ENCODE data around the gene DRAP1. TPM values are rescaled to one million over a fixed set of nuclear protein-coding genes. Genes with fewer than 3 reads are reported as not detected.

Gene DRAP1
- total and polyA plus RNA-seq, 9 donors = 73.4 to 105 (median 93.3) TPM

GRCh38 chr11:65873318-65874156, 45.7 kb upstream of the DRAP1 start:
- WGBS (ENCODE audit: insufficient coverage) = under 1% methylated on average over 34 of the region's 54 CpGs

DNA sequence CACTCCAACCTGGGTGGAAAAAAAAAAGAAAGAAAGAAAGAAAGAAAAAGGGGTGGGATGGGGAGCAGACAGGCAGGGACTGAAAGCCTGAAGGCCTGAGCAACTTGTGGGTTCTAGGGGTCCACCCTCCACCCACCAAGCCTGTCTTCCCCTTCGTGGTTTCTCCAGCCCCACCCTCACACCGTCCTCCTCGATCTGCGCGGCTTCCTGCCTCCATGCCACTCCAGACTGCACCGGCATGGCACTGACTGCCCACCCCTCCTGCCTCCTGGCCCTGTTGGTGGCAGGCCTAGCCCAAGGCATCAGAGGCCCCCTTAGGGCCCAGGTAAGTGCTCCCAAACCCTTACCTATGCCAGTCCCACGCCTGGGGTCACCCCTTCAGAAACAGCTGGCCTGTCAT, 39.6 kb upstream of the DRAP1 start, which contains the start of gene CTSW:
CTSW (plus strand) TSS at position 221 of the 400 bp plus-strand sequence; CDS start at position 239, 18 bp downstream.
- 80% methylated on average over 5 of the region's 7 CpGs for WGBS (ENCODE audit: insufficient coverage)
- Histone ChIP-seq H3K4me3 (ENCODE audit: low read length) (no peak within 1 kb of the TSS), H3K27me3 (ENCODE audit: control insufficient read depth, insufficient read depth, low read length) (no peaks in the 10 kb centered on the region), H3K4me1 (ENCODE audit: control insufficient read depth, insufficient read depth, low read length) (peaks cover 4% of the 10 kb centered on the region), H3K36me3 (ENCODE audit: control insufficient read depth, insufficient read depth, low read length) (peaks cover 25% of the 10 kb centered on the region), H3K9me3 (replicated peaks; ENCODE audit: control insufficient read depth, low read depth, low read length) (no peaks in the 10 kb centered on the region), H3K27ac (ENCODE audit: low read length) (no peak within 1 kb of the TSS)
- no peak for DNase-seq

More at GRCh38 chr11:65873318-65874156, 45.7 kb upstream of the DRAP1 start:
- peak; percentile 96 for DNase-seq
- H3K27ac ChIP-seq (ENCODE audit: low read length) = peak overlapping the region; percentile 93
- H3K36me3 ChIP-seq (ENCODE audit: control insufficient read depth, insufficient read depth, low read length) = peaks cover 28% of the 10 kb centered on the region
- H3K27me3 ChIP-seq (ENCODE audit: control insufficient read depth, insufficient read depth, low read length) = no peaks in the 10 kb centered on the region
- no peaks in the 10 kb centered on the region for H3K9me3 ChIP-seq (replicated peaks; ENCODE audit: control insufficient read depth, low read depth, low read length)
- H3K4me3 ChIP-seq (ENCODE audit: low read length) = peak overlapping the region; percentile 60
- H3K4me1 ChIP-seq (ENCODE audit: control insufficient read depth, insufficient read depth, low read length) = peaks cover 33% of the 10 kb centered on the region

- peaks cover 29% of the 10 kb centered on the region for H3K36me3 ChIP-seq (ENCODE audit: control insufficient read depth, insufficient read depth, low read length)
- H3K27me3 ChIP-seq (ENCODE audit: control insufficient read depth, insufficient read depth, low read length) = no peaks in the 10 kb centered on the region
- 72% methylated on average over 6 of the region's 7 CpGs for WGBS (ENCODE audit: insufficient coverage)
- H3K9me3 ChIP-seq (replicated peaks; ENCODE audit: control insufficient read depth, low read depth, low read length) = no peaks in the 10 kb centered on the region
- no peak overlapping the region for H3K4me3 ChIP-seq (ENCODE audit: low read length)
- H3K27ac ChIP-seq (ENCODE audit: low read length) = no peak overlapping the region
- peaks cover 6% of the 10 kb centered on the region for H3K4me1 ChIP-seq (ENCODE audit: control insufficient read depth, insufficient read depth, low read length)
- no peak for DNase-seq
These were observed 39.2 kb upstream of the DRAP1 start for GRCh38 chr11:65880027-65880426.

- Histone ChIP-seq H3K27ac (ENCODE audit: low read length) (no peak overlapping the region), H3K4me3 (ENCODE audit: low read length) (no peak overlapping the region), H3K9me3 (replicated peaks; ENCODE audit: control insufficient read depth, low read depth, low read length) (no peaks in the 10 kb centered on the region), H3K36me3 (ENCODE audit: control insufficient read depth, insufficient read depth, low read length) (peaks cover 38% of the 10 kb centered on the region), H3K4me1 (ENCODE audit: control insufficient read depth, insufficient read depth, low read length) (peaks cover 6% of the 10 kb centered on the region), H3K27me3 (ENCODE audit: control insufficient read depth, insufficient read depth, low read length) (no peaks in the 10 kb centered on the region)
- WGBS (ENCODE audit: insufficient coverage) = 81% methylated on average over 4 of the region's 7 CpGs
- no peak for DNase-seq
These were observed 38.3 kb upstream of the DRAP1 start for GRCh38 chr11:65880844-65881421.

DNA sequence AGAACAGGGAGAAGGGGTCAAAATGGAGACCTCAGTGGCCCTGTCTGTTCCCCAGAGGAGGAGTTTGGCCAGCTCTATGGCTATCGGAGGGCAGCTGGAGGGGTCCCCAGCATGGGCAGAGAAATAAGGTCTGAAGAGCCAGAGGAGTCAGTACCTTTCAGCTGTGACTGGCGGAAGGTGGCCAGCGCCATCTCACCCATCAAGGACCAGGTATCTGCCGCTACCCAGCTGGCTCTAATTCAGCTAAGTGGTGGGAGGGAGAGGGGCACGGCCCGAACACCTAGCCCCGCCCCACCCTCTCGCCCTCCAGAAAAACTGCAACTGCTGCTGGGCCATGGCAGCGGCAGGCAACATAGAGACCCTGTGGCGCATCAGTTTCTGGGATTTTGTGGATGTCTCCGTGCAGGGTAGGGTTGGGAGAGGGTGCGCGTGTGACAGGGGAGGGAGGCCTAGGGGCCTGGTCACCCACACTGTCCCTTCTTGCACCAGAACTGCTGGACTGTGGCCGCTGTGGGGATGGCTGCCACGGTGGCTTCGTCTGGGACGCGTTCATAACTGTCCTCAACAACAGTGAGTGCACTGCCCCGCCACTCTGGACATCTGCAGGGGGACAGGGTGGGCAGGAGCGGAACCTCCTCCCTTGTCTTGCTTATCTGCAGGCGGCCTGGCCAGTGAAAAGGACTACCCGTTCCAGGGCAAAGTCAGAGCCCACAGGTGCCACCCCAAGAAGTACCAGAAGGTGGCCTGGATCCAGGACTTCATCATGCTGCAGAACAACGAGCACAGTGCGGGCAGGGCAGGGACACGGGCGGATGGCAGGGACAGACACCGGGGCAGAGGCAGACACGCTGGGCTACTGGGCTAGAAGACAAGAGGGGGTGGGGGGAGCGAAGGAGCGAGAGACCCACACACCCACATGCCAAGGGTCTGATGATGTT, 36.8 kb upstream of the DRAP1 start:
- H3K4me1 ChIP-seq (ENCODE audit: control insufficient read depth, insufficient read depth, low read length) = peaks cover 8% of the 10 kb centered on the region
- no peak overlapping the region for H3K4me3 ChIP-seq (ENCODE audit: low read length)
- H3K27me3 ChIP-seq (ENCODE audit: control insufficient read depth, insufficient read depth, low read length) = no peaks in the 10 kb centered on the region
- 93% methylated on average over 20 of the region's 30 CpGs for WGBS (ENCODE audit: insufficient coverage)
- no peak overlapping the region for H3K27ac ChIP-seq (ENCODE audit: low read length)
- DNase-seq = no peak
- H3K36me3 ChIP-seq (ENCODE audit: control insufficient read depth, insufficient read depth, low read length) = peaks cover 48% of the 10 kb centered on the region
- no peaks in the 10 kb centered on the region for H3K9me3 ChIP-seq (replicated peaks; ENCODE audit: control insufficient read depth, low read depth, low read length)

DNA sequence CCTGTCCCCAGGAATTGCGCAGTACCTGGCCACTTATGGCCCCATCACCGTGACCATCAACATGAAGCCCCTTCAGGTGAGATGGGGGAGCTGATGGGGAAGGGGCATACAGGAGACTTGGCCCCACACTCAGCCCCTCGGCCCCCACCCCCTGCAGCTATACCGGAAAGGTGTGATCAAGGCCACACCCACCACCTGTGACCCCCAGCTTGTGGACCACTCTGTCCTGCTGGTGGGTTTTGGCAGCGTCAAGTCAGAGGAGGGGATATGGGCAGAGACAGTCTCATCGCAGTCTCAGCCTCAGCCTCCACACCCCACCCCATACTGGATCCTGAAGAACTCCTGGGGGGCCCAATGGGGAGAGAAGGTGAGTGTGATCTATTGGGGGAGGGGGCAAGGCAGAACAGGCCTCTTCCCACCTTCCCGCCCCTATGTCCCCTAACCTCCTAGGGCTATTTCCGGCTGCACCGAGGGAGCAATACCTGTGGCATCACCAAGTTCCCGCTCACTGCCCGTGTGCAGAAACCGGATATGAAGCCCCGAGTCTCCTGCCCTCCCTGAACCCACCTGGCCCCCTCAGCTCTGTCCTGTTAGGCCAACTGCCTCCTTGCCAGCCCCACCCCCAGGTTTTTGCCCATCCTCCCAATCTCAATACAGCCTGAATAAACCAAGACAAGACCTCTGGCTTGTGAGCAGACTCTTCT, 36.0 kb upstream of the DRAP1 start:
- no peak overlapping the region for H3K27ac ChIP-seq (ENCODE audit: low read length)
- 85% methylated on average over 7 of the region's 13 CpGs for WGBS (ENCODE audit: insufficient coverage)
- H3K4me1 ChIP-seq (ENCODE audit: control insufficient read depth, insufficient read depth, low read length) = peaks cover 14% of the 10 kb centered on the region
- DNase-seq = peak; percentile 10
- H3K27me3 ChIP-seq (ENCODE audit: control insufficient read depth, insufficient read depth, low read length) = no peaks in the 10 kb centered on the region
- H3K36me3 ChIP-seq (ENCODE audit: control insufficient read depth, insufficient read depth, low read length) = peaks cover 48% of the 10 kb centered on the region
- no peak overlapping the region for H3K4me3 ChIP-seq (ENCODE audit: low read length)
- H3K9me3 ChIP-seq (replicated peaks; ENCODE audit: control insufficient read depth, low read depth, low read length) = no peaks in the 10 kb centered on the region

GRCh38 chr11:65883786-65884715, 35.2 kb upstream of the DRAP1 start:
- Histone ChIP-seq H3K4me3 (ENCODE audit: low read length) (no peak overlapping the region), H3K36me3 (ENCODE audit: control insufficient read depth, insufficient read depth, low read length) (peaks cover 48% of the 10 kb centered on the region), H3K9me3 (replicated peaks; ENCODE audit: control insufficient read depth, low read depth, low read length) (no peaks in the 10 kb centered on the region), H3K4me1 (ENCODE audit: control insufficient read depth, insufficient read depth, low read length) (peaks cover 19% of the 10 kb centered on the region), H3K27ac (ENCODE audit: low read length) (no peak overlapping the region), H3K27me3 (ENCODE audit: control insufficient read depth, insufficient read depth, low read length) (no peaks in the 10 kb centered on the region)
- 84% methylated on average over 22 of the region's 28 CpGs for WGBS (ENCODE audit: insufficient coverage)
- no peak for DNase-seq

DNA sequence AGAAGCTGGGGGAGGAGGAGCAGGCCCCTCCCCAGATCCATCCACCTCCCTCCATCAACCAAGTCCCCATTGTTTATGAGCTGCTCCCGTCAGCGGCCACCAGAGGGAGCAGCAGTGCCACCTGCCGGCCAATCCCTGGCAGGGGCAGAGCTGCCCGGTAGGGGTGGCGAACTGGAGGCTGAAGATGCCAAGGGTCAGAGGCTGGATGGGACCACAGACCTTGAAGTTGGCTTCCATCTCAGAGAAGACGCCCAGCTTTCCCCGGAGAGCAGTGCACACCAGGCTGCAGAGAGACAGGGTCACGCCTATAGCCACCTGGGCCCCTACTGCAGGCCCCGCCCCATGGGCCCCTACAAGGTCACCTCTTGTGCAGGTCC, 34.5 kb upstream of the DRAP1 start:
- Histone ChIP-seq H3K36me3 (ENCODE audit: control insufficient read depth, insufficient read depth, low read length) (peaks cover 48% of the 10 kb centered on the region), H3K4me3 (ENCODE audit: low read length) (no peak overlapping the region), H3K27ac (ENCODE audit: low read length) (no peak overlapping the region), H3K9me3 (replicated peaks; ENCODE audit: control insufficient read depth, low read depth, low read length) (no peaks in the 10 kb centered on the region), H3K4me1 (ENCODE audit: control insufficient read depth, insufficient read depth, low read length) (peaks cover 26% of the 10 kb centered on the region), H3K27me3 (ENCODE audit: control insufficient read depth, insufficient read depth, low read length) (no peaks in the 10 kb centered on the region)
- 24% methylated on average over 6 of the region's 9 CpGs for WGBS (ENCODE audit: insufficient coverage)
- DNase-seq = peak; percentile 74

DNA sequence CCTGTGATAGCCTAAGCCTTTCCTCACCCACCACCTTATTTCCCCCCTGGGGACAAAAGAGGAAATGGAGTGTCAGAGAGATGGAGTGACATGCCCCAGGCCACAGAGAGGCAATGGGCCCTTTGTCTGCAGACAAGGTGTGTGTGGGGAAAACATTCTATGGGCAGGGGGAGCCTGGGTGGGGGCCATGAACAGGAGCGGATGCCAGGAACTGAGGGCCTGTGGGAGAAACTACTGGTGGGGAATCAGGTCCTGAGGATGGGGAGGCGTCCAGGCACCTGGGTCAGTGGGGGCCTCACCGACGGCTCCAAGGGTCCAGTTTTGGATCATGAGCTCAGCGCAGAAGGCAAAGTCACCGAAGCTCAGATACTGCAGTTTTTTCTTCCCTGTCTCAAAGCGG, 34.0 kb upstream of the DRAP1 start:
- H3K9me3 ChIP-seq (replicated peaks; ENCODE audit: control insufficient read depth, low read depth, low read length) = no peaks in the 10 kb centered on the region
- H3K27ac ChIP-seq (ENCODE audit: low read length) = no peak overlapping the region
- H3K4me3 ChIP-seq (ENCODE audit: low read length) = no peak overlapping the region
- H3K4me1 ChIP-seq (ENCODE audit: control insufficient read depth, insufficient read depth, low read length) = peaks cover 31% of the 10 kb centered on the region
- no peak for DNase-seq
- H3K36me3 ChIP-seq (ENCODE audit: control insufficient read depth, insufficient read depth, low read length) = peaks cover 48% of the 10 kb centered on the region
- no peaks in the 10 kb centered on the region for H3K27me3 ChIP-seq (ENCODE audit: control insufficient read depth, insufficient read depth, low read length)
- WGBS (ENCODE audit: insufficient coverage) = 87% methylated on average over 7 of the region's 7 CpGs
